Inferior parietal cortex (tissue), 1 donor: Measurements from ENCODE around the gene DNAJC15.
A peak's percentile ranks its signal among the peaks of the same experiment; 100 is the strongest.

Experiments
- DNase-seq: peaks from one replicate; pipeline ENCODE4 v3.0.0-alpha.2; 2016; ENCODE audit errors: extremely low spot score

Gene DNAJC15

DNA sequence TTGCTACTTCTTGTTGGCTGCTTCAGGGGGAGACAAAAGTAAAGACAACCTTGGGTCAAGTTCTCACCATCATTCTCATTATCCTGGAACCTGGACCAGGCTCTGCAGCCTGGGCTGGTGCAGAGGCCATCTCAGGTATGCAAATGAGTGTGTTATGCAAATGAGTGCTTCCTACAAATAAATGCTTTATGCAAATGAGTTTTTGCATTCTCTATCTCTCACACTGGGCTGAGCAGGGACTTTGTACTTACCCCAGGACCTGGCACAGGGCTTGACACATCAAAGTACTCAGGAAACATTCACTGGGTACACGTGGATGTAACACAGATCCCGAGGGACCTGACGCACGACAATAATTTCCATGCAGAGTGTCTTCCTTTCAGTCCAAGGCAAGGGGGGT lies 103.0 kb downstream of the DNAJC15 start:
- no peak for DNase-seq

DNA sequence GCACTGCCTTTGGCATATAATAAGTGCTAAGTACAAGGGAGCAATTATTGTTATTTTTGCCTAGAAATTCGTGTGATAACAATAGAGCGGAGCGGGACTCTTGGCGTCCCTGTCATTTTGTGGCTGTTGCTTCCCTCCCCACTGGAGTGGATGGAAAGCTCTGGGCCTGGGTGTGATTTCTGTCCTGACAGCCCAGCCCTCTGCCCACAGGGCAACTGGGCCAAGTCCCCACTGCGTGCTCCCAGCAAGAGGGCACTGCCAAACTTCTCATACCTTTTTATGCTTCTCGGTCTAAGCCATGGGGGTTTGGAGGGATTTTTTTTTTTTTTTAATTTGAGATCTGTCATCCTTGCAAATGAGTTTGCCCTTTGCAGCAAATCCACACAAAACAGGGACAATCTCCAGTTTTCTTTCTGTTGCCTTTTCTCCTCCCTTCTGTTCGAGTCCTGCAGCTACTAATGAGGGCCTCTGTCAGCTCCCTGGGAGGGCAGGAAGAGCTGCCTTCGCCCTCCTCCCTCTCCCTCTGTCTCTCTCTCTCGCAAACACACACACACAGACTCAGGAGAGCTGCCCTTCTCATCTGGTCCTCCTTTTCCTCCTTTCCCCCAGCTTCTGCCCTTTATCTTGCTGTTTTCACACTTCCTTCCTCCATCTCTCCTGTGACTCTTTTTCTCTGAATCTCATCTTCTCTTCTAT lies 103.9 kb downstream of the DNAJC15 start:
- DNase-seq: no peak

DNA sequence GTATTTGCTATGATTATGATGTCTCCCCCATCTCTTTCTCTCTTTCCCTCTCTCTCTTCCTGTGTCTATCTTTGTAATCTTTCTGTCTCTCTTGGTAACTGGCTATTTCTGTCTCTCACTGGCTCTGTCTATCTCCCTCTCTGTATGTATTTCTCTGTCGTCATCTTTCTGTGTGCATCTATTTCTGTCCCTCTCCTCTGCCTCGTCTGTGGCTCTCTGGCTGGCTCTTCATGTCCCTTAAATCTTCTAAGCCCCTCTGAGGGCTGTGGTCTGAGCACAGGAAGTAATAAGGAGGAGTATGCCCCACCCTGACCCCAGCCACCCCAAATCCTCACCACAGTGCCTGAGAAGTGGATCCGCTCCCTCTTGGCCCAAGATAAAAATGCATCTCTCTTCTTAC lies 104.4 kb downstream of the DNAJC15 start:
- DNase-seq: peak; percentile 34

DNA sequence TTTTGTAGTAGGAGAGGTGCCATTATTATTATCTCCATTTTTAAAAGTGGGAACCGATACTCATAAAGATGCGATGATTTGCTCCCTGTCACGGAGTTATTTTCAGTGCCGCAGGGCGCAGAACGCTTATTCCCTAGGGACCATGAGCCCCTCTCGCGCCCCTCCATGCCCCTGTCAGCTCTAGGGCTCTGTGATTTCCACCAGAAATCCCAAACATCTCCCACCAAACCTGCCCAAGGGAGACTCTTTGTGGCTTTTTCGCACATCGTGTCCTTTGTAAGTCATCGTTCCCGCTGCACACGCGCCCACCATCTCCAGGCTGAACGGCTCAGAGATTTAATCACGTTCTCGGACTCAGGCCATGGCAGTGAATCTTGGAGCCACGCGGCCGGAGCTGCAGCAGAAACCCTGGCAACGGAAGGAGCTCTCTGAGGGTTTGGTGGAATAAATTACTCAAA lies 105.1 kb downstream of the DNAJC15 start:
- no peak for DNase-seq

DNA sequence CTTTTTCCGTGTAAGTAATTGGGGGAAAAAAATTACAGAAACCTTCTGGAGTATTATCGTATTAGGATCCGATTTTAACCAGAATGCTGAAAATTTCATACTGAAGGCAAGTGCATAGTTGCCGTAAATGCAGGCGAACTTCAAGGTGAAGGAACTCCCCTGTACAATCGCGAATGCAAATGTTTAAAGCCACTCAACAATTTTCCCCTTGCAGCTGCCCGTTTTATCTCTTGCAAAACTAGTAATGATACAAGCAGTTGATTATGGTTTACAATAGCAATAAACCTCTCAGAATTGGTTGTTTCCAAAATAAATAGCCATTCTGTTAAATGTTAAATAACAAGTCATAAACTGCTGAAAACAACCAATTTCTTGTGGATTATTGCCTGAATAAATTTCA lies 105.7 kb downstream of the DNAJC15 start:
- DNase-seq: no peak

DNA sequence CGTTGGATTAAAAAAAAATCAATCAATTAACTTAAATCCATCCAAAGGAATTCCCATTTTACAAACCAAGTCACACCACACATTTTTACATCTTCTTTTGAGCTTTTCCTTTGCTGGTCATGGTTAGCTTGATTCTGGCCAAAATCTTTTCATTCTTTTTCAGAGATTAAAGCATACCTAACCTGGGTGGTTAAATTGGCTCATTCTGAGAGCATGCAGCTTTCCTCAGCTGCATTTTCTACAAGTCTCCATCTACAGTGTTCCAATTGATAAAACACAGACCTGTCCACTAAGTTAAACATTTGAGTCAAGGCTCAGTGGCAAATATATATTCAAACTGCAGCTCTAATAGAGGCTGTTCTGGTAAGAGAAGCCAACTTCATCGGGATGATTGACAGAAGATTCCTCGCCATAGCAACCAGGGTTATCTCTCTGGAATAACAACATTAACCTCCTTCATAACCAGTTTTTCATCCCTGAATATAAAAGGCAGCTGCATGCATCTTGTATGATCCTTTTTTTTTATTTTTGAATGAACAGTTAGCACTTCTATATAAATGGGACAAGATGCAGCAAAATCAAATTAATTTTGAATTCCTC lies 106.2 kb downstream of the DNAJC15 start:
- no peak for DNase-seq

DNA sequence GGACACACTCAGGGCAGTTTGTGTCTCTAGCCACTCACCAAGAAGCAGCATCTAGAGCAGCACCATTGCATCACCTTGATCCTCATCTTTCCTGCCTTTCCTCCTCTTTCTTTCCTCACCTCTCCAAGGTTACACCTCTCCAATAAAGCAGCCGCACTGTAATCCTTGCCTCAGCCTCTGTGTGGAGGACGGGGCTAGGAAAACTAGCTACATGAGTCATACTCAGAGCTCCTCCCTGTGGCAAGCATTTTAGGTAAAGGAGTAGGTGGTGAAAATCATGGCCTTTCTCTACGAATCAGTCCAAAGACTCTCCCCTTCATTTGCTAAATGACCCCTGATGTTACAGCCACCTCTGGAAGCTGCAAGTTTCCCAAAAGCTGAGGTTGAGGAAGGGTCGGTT lies 108.9 kb downstream of the DNAJC15 start:
- DNase-seq: no peak

DNA sequence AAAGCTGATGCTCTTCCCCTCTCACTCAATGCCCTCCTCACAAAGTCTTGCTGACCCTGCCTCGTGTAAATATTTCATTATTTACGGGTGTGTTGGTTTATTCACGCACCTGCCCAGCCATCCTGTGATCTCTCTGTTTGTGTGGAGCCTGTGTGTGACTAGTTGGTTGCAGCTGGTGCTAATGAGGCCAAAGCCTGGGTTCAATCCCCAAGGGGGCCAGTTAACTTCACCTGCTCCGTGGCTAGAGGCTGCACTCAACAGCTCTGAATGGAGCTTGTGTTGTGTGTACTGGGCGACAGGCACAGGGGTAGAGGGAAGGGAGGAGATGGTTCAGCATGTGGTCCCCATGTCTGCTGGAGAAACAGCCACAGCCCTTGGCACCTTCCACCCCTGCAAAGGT lies 109.5 kb downstream of the DNAJC15 start:
- DNase-seq: no peak

DNA sequence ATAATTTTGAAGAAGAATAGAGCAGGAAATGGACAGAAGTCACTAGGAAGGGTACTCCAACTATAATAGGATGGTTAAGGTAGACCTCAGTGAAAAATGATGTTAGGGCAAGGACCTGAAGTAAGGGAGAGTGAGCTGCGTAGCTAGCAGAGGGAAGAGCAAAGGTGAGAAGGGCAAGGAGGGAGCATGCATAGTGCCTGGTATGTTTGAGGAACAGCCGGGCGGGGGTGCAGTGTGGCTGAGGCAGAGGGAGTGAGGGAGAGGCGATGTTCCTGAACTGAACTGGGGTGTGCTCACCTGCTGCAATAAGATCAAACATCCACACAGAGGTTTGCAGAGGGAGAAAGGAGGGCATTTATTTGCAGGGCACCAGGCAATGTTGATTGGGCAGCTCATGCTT lies 110.4 kb downstream of the DNAJC15 start:
- no peak for DNase-seq

DNA sequence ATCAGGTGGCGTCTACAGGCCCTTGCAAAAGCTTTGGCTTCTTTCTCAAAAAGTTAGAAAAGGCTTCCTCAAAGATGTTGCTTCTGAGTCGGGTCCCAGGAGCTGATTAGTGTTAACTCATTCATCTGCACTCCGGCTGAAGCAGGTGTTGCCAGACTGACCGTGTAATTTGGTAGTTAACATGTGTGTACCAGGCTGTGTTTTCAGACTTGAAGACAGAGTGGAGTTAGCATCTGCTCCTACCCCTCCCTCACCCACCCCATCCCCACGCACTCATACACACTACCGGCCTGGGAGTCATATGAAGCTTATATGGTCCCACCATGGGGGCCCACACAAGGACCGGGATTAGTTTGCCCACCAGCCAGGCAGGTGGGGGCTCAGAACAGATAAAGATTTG lies 111.5 kb downstream of the DNAJC15 start:
- DNase-seq: no peak

DNA sequence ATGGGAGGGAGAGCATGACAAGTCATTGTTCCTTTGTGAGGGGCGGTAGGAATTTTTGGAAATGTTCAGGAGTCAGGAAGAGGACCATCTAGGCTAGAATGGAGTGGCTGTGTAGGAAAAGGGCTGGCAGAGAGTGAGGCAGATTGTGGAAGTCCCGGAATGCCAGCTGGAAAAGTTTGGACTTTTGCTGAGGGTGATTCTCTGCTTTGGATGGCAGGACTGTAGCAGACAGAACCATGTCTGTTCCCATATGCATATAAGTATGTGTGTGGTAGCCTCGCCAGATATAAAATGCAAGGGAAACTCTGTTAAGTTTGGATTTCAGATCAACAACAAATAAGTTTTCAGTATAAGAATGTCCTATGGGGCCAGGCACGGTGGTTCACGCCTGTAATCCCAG lies 112.1 kb downstream of the DNAJC15 start:
- DNase-seq: no peak

DNA sequence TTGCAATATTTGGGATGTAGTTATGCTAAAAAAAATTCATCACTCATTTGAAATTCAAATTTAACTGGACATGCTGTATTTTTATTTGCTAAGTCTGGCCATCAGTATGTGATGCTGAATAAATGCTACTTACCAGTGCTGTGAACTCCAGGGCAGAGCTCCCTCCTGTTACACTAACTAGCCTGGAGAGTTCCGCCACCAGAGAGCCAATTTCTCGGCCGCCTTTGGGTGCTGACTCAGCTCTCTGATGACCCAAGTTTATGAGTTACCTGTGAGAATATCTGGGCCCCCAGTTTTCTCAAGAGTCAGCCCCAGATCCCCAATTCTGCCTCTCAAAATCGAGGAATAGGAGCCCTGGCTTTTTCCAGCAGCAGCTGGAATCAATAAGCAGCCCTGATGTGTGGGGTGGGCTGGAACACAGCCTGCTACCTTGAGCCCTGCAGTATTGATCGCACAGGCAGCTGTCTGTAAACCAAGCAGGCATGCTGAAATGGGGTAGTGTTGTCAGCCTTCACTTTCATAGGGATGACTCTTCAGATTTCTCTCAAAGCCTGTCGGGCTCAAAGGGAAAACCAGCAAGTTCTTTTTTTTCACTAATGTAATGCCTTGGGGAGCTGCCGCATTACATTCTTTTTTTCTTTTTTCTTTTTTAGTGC lies 113.7 kb downstream of the DNAJC15 start:
- no peak for DNase-seq

DNA sequence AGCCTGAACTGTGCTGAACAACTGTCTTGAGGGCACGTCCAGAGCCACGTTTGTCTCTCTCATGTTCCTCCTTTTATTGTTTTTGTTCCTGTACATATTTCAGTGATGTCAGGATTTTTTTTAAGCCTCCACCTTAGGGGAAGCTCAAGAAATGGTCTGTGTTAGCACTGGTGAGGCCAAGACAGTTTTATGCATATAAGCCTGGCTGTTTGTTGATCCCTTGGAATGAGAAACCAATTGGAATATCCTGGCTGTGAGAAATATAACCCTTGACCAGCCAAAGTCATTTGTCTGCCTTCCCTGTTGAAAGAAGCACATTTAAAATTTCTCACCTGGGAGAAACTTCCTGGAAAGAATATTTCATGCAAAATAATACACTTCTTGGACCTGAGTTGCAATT lies 115.8 kb downstream of the DNAJC15 start:
- DNase-seq: no peak

DNA sequence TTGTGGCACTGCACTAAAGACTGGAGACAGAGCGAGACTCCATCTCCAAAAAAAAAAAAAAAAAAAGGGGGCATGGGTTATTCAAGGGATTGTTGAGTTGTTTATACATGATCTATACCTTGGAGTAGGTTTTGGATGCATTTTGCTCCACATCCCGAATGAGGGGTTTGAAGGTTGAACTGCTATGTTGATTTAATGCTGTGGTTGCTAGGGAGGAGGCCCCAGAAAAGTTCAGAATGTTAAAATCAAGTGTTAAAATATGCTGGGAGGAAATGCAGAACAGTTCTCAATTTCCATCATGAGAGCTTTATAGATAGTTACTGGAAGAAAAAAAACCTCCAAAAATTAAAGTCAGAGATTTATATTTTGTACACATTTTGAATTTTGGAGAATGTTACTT lies 116.5 kb downstream of the DNAJC15 start:
- DNase-seq: no peak

DNA sequence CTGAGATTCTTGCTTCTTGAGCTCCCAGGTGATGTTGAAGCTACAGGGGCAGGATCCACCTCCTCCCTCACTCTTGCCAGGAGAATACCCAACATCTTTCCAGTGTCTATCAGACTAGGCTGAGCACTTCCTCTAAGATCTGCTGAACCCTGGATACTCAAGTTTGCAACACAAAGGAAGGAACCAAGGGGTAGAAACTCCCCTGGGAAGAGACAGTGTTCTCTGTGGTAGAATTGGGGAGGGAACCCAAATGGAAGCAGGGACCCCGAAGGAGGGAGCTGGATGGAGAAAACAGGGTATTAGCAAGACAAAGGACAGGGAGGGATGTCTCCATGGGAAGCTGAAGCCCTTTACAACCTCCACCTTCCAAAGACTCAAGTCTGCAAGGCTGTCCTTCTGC lies 117.6 kb downstream of the DNAJC15 start:
- DNase-seq: no peak

DNA sequence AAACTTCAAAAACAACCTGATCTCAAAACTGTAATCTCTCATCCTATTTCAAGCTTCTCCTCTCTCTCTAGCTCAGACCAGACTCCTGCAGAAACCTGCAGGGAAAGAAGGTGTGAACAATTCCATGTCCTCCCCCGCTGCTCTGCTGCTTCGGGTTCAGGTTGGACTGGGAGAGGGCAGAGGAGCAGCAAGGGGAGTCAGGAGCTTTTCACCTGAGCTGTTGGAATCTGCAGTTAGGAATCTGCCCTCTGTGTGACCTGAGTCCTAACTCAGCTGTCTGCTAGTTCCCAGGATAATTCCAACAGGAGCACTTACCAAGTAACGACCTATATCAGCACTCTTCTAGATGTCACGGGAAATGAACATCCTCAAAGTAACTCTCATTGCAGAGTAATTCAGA lies 118.3 kb downstream of the DNAJC15 start:
- DNase-seq: no peak

DNA sequence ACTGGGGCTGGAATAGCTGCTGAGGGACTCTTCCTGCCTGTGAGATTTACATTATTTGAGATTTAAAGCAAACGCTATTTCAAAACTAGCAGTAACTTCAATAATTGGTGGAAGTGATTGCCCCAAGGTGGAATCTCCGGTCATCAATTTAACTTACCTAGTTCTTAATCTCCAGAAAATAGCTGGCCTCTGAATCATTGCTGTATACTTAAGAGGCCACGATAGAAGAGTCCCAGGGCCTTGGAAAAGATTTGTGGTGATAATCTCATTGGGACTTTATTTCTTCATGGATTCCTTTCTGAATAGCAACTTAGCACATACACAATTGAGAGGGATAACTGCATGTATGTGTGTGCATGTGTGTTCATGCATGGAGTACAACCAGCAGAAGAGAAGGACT lies 120.2 kb downstream of the DNAJC15 start:
- no peak for DNase-seq

DNA sequence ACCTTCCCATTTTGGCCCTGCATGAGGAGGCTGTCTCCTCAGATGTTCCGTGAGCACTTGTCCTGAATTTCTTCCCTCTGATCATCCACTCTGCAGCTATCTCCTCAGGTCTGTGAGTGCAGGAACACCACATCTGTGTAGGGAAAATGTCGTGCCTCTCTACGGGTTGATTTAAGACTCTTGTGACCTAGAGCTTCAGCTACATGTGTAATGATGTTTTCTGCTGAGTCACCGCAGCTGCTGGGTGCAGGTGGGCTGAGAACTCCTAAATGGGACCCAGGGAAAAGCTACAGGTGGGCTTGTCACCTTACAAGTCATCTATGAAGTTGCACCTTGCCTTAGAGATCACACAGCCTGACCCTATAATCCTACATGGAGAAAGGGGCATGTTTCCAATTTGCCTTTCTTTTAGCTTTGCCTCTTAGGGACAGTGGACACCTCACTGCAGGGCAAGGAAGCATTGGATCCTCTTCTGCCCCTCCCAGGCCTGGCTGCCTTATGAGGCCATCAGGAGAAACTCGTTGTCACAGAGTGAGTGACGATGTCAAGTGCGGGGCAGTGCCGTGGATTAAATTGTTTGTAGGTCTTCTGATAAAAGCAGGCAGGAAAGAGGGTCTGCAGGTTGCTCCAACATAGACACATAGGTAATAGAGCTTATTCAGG lies 122.3 kb downstream of the DNAJC15 start:
- no peak for DNase-seq

DNA sequence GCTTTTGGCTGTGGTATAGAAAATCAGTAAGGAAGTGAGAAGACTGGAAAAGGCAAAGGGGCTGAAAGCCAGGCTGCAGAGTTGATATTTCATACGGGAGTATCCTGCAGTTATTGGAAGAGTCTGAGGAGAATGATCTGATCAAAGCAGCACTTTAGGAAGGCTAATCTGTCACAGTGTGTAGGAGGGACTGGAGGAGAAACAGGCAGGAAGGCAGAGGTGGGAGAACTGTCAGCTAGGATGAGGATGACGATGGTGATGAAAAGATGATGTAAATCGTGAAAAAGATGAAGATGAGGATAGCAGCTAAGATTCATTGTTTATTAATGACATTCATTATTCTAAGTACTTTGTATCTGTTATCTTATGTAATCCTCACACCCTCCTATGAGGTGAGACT lies 123.0 kb downstream of the DNAJC15 start:
- no peak for DNase-seq

DNA sequence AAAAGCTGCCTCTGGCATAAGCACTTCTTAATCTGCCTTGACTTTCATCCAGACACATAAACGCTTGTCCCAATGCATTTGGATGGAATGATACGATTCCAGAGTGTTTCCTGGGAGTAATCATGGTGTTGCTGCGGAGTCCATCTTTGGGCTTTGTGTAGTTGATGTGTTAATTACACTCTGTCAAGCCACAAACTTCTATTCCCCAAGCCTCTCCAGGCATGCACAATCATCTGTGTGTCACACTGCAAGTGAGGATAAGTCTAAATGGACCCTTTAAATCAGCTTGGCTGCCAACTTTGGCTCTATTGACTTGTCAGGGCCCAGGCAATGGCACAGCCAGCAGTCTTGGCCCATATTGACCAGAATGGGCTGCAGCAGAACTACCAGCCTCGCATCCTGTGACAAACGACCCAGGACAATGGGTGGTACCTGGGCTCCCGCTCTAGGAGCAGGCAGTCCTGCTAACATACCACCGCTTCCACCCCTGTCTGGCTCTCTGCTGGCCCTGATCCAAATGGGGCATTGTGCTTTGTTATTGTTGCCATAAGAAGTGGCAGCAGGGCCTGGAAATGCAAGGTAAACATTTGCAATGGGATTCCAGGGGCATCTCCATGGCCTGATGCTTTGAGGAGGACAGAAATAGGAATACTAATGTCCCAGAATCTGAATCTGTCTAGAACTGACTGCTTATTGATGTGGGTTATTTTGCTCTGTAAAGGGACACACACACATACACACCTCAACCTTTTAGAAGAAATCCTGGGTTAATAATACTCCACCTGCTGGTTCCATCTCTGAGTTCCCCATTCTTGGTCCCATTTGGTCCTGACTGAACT lies 127.2 kb downstream of the DNAJC15 start:
- DNase-seq: no peak

DNA sequence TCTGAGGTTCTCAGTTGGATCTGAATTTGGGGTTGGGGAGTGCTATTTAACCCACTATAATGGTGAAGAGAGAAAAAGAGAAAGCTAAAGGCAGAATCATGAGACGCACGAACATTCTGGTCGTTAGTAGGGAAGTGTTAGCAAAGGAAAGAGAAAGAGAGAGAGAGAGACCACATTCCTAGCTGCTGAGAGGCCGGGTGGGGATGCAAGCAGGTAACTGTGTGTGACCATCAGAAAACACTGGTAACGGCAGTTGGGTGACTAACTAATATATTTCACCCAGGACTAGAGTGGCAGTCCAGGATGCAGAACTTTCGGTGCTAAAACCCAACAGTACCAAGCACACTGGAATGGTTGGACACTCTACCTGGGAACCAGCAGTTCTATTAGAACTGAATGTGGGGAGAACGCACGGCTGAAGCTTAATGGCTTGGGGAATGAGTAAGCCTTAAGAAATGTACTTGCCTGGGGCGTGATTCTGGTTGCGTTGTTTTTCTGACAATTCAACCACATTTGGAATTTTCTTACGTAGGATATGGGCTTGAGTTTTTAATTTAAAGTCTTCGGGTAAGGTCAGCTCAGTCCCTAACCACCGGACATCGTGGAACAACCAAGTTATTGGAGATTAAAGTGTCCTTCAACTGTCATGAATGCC lies 130.2 kb downstream of the DNAJC15 start:
- DNase-seq: no peak
